ENCODE measurements around the gene DCLK1. TPM values are rescaled to one million over a fixed set of nuclear protein-coding genes. Genes with fewer than 3 reads are reported as not detected.

The DCLK1 gene
- total RNA-seq, 3 donors from 2014 or later (not counting 1 experiment from before 2014, with no cell fraction given) = not detected

GRCh38 chr13:35916146-35916545 lies 215.0 kb downstream of the DCLK1 start:
- H3K4me1 Mint-ChIP-seq = no peaks in the 10 kb centered on the region
- H3K27me3 Mint-ChIP-seq (ENCODE audit: low read depth in 2 of 2) = no peaks in the 10 kb centered on the region
- no peak for DNase-seq
- TF ChIP-seq CTCF (IDR thresholded peaks at IDR 0.05) = no peak
- Histone ChIP-seq H3K4me3 (ENCODE audit: low read length) (no peak overlapping the region), H3K27me3 (ENCODE audit: control insufficient read depth, insufficient read depth, low read length) (no peaks in the 10 kb centered on the region), H3K4me1 (ENCODE audit: control insufficient read depth, insufficient read depth, low read length) (no peaks in the 10 kb centered on the region), H3K36me3 (ENCODE audit: control insufficient read depth, insufficient read depth, low read length) (no peaks in the 10 kb centered on the region), H3K27ac (ENCODE audit: low read length) (no peak overlapping the region), H3K9me3 (ENCODE audit: control insufficient read depth, insufficient read depth, low read length) (no peaks in the 10 kb centered on the region)
- no peak overlapping the region for H3K4me3 Mint-ChIP-seq
- no peak overlapping the region for H3K27ac Mint-ChIP-seq
- no peak for ATAC-seq
- WGBS (ENCODE audit: insufficient coverage) = 50% methylated on average over 2 of the region's 2 CpGs
- intact Hi-C loops (cut with micrococcal nuclease) = no loop called here
- no peaks in the 10 kb centered on the region for H3K36me3 Mint-ChIP-seq
- peaks cover 0 to 4% of the 10 kb centered on the region in 2 donors for H3K9me3 Mint-ChIP-seq

GRCh38 chr13:35914662-35915061 lies 216.5 kb downstream of the DCLK1 start:
- TF ChIP-seq CTCF (IDR thresholded peaks at IDR 0.05) = no peak
- ATAC-seq = no peak
- Histone ChIP-seq H3K36me3 (ENCODE audit: control insufficient read depth, insufficient read depth, low read length) (no peaks in the 10 kb centered on the region), H3K9me3 (ENCODE audit: control insufficient read depth, insufficient read depth, low read length) (no peaks in the 10 kb centered on the region), H3K4me1 (ENCODE audit: control insufficient read depth, insufficient read depth, low read length) (no peaks in the 10 kb centered on the region), H3K27me3 (ENCODE audit: control insufficient read depth, insufficient read depth, low read length) (no peaks in the 10 kb centered on the region), H3K27ac (ENCODE audit: low read length) (no peak overlapping the region), H3K4me3 (ENCODE audit: low read length) (no peak overlapping the region)
- Mint-ChIP-seq H3K27ac (no peak overlapping the region), H3K27me3 (ENCODE audit: low read depth in 2 of 2) (no peaks in the 10 kb centered on the region), H3K4me3 (no peak overlapping the region), H3K4me1 (no peaks in the 10 kb centered on the region), H3K36me3 (no peaks in the 10 kb centered on the region), H3K9me3 (peaks cover 0 to 4% of the 10 kb centered on the region in 2 donors)
- intact Hi-C loops (cut with micrococcal nuclease) = no loop called here
- DNase-seq = no peak
- WGBS (ENCODE audit: insufficient coverage) = 89% methylated on average over 1 of the region's 1 CpG

- Histone ChIP-seq H3K9me3 (ENCODE audit: control insufficient read depth, insufficient read depth, low read length) (no peaks in the 10 kb centered on the region), H3K36me3 (ENCODE audit: control insufficient read depth, insufficient read depth, low read length) (no peaks in the 10 kb centered on the region), H3K27ac (ENCODE audit: low read length) (no peak overlapping the region), H3K4me1 (ENCODE audit: control insufficient read depth, insufficient read depth, low read length) (no peaks in the 10 kb centered on the region), H3K27me3 (ENCODE audit: control insufficient read depth, insufficient read depth, low read length) (no peaks in the 10 kb centered on the region), H3K4me3 (ENCODE audit: low read length) (no peak overlapping the region)
- H3K4me3 Mint-ChIP-seq = no peak overlapping the region
- no peak for TF ChIP-seq CTCF (IDR thresholded peaks at IDR 0.05)
- peaks cover 0 to 4% of the 10 kb centered on the region in 2 donors for H3K9me3 Mint-ChIP-seq
- no peaks in the 10 kb centered on the region for H3K27me3 Mint-ChIP-seq (ENCODE audit: low read depth in 2 of 2)
- DNase-seq = no peak
- no peaks in the 10 kb centered on the region for H3K4me1 Mint-ChIP-seq
- H3K36me3 Mint-ChIP-seq = no peaks in the 10 kb centered on the region
- no peak overlapping the region for H3K27ac Mint-ChIP-seq
- no peak for ATAC-seq
- WGBS (ENCODE audit: insufficient coverage) = 93% methylated on average over 7 of the region's 7 CpGs
- intact Hi-C loops (cut with micrococcal nuclease) = no loop called here
Measured at GRCh38 chr13:35912841-35913240, 218.3 kb downstream of the DCLK1 start.

GRCh38 chr13:35909837-35910540 lies 221.2 kb downstream of the DCLK1 start:
- Histone ChIP-seq H3K9me3 (ENCODE audit: control insufficient read depth, insufficient read depth, low read length) (no peaks in the 10 kb centered on the region), H3K4me1 (ENCODE audit: control insufficient read depth, insufficient read depth, low read length) (no peaks in the 10 kb centered on the region), H3K4me3 (ENCODE audit: low read length) (no peak overlapping the region), H3K27me3 (ENCODE audit: control insufficient read depth, insufficient read depth, low read length) (no peaks in the 10 kb centered on the region), H3K27ac (ENCODE audit: low read length) (no peak overlapping the region), H3K36me3 (ENCODE audit: control insufficient read depth, insufficient read depth, low read length) (no peaks in the 10 kb centered on the region)
- TF ChIP-seq CTCF (IDR thresholded peaks at IDR 0.05) = no peak
- H3K36me3 Mint-ChIP-seq = no peaks in the 10 kb centered on the region
- intact Hi-C loops (cut with micrococcal nuclease) = no loop called here
- ATAC-seq (no peak), DNase-seq (no peak)
- H3K4me3 Mint-ChIP-seq = no peak overlapping the region
- H3K27me3 Mint-ChIP-seq (ENCODE audit: low read depth in 2 of 2) = no peaks in the 10 kb centered on the region
- no peak overlapping the region for H3K27ac Mint-ChIP-seq
- H3K4me1 Mint-ChIP-seq = no peaks in the 10 kb centered on the region
- 79% methylated on average over 8 of the region's 8 CpGs for WGBS (ENCODE audit: insufficient coverage)
- peaks cover 0 to 3% of the 10 kb centered on the region in 2 donors for H3K9me3 Mint-ChIP-seq

All from natural killer cell (primary cell).